ENCODE measurements around the gene EFCAB6.

The EFCAB6 gene

DNA sequence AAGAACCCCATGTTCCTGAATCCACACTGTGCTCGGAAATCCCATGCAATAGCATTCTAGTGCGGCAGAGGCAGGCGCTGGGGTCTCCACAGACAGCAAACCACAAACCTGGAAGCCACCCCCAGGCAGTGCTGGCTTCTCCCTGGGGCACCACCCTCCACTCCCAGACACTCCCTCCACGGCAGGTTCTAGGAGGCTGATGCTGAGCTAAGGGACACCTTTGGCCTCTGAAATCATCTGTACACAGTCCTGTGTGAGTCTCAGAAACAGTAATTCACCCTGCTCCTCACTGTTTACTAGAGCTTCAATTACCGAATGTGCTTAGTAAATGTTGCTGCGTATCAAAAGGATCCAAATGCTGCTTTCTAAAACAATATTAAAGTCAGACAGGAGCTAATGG is 129.3 kb downstream of the EFCAB6 start:
- Histone ChIP-seq H3K36me3 (ENCODE audit: insufficient read depth, low read length) (no peaks in the 10 kb centered on the region), H3K4me1 (ENCODE audit: insufficient read depth, low read length) (no peaks in the 10 kb centered on the region), H3K4me3 (ENCODE audit: low read depth in 1 of 2, low read length in 2 of 2) (no peak overlapping the region), H4K20me1 (ENCODE audit: insufficient read depth, low read length) (no peaks in the 10 kb centered on the region; the same call in 1 of the 2 replicates), H2AFZ (ENCODE audit: low read depth, low read length) (no peak overlapping the region), H3K9me3 (ENCODE audit: insufficient read depth, low read length, severe bottlenecking) (no peaks in the 10 kb centered on the region), H3K4me2 (ENCODE audit: insufficient read depth, low read length) (no peak overlapping the region), H3K27me3 (ENCODE audit: insufficient read depth, low read length, poor library complexity) (peaks cover 18% of the 10 kb centered on the region), H3K79me2 (ENCODE audit: insufficient read depth, low read length) (no peaks in the 10 kb centered on the region), H3K9ac (ENCODE audit: low read depth, low read length) (no peak overlapping the region), H3K27ac (ENCODE audit: low read length) (no peak overlapping the region)
- DNase-seq (no peak), ATAC-seq (ENCODE audit: insufficient read depth, low read depth) (no peak)
- no peak for TF ChIP-seq EZH2 (IDR thresholded peaks at IDR 0.05; ENCODE audit: borderline replicate concordance, low read depth, low read length, severe bottlenecking)
- TF ChIP-seq, protein P1, sequence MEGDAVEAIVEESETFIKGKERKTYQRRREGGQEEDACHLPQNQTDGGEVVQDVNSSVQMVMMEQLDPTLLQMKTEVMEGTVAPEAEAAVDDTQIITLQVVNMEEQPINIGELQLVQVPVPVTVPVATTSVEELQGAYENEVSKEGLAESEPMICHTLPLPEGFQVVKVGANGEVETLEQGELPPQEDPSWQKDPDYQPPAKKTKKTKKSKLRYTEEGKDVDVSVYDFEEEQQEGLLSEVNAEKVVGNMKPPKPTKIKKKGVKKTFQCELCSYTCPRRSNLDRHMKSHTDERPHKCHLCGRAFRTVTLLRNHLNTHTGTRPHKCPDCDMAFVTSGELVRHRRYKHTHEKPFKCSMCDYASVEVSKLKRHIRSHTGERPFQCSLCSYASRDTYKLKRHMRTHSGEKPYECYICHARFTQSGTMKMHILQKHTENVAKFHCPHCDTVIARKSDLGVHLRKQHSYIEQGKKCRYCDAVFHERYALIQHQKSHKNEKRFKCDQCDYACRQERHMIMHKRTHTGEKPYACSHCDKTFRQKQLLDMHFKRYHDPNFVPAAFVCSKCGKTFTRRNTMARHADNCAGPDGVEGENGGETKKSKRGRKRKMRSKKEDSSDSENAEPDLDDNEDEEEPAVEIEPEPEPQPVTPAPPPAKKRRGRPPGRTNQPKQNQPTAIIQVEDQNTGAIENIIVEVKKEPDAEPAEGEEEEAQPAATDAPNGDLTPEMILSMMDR (IDR thresholded peaks at IDR 0.05; ENCODE audit: borderline replicate concordance, extremely low read depth, low read length, poor library complexity, severe bottlenecking), result no peak

DNA sequence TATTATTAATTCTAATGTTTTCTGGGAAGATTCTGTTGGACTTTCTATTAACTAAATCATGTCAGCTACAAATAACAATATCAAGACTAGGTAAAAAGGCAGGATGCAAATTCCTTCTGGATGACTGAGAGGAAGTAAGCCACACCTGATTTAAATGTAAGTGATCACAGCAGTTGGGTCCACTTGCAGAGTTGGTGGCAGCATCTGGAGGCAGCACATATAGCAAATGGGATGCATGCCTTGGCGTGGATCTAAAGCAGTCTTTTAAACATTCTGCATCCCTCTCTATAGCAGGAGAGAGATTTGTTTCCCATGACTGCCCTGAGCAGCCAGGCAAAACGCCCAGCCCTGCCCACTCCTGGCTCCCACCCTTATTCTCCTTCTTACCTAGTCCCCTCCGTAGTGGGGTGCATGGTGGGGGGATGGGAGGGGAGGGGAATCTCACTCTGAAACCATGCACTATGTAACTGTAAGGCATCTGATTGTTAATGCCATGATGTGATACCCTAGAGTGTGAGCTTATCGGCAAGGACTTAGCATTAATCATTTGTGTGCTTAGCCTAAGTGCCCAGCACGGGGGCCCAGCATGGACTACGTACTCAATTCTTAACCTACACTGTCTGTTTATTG is 130.3 kb downstream of the EFCAB6 start:
- H3K27ac ChIP-seq (ENCODE audit: low read length), result no peak overlapping the region
- H3K4me3 ChIP-seq (ENCODE audit: low read depth in 1 of 2, low read length in 2 of 2), result no peak overlapping the region
- no peaks in the 10 kb centered on the region for H3K9me3 ChIP-seq (ENCODE audit: insufficient read depth, low read length, severe bottlenecking)
- no peaks in the 10 kb centered on the region; the same call in 1 of the 2 replicates for H4K20me1 ChIP-seq (ENCODE audit: insufficient read depth, low read length)
- DNase-seq (no peak), ATAC-seq (ENCODE audit: insufficient read depth, low read depth) (no peak)
- no peak for TF ChIP-seq EZH2 (IDR thresholded peaks at IDR 0.05; ENCODE audit: borderline replicate concordance, low read depth, low read length, severe bottlenecking)
- TF ChIP-seq, protein P1 (IDR thresholded peaks at IDR 0.05; ENCODE audit: borderline replicate concordance, extremely low read depth, low read length, poor library complexity, severe bottlenecking), result no peak
- no peak overlapping the region for H2AFZ ChIP-seq (ENCODE audit: low read depth, low read length)
- H3K4me2 ChIP-seq (ENCODE audit: insufficient read depth, low read length), result no peak overlapping the region
- H3K27me3 ChIP-seq (ENCODE audit: insufficient read depth, low read length, poor library complexity), result peaks cover 16% of the 10 kb centered on the region
- H3K4me1 ChIP-seq (ENCODE audit: insufficient read depth, low read length), result no peaks in the 10 kb centered on the region
- H3K36me3 ChIP-seq (ENCODE audit: insufficient read depth, low read length), result no peaks in the 10 kb centered on the region
- no peaks in the 10 kb centered on the region for H3K79me2 ChIP-seq (ENCODE audit: insufficient read depth, low read length)
- no peak overlapping the region for H3K9ac ChIP-seq (ENCODE audit: low read depth, low read length)

DNA sequence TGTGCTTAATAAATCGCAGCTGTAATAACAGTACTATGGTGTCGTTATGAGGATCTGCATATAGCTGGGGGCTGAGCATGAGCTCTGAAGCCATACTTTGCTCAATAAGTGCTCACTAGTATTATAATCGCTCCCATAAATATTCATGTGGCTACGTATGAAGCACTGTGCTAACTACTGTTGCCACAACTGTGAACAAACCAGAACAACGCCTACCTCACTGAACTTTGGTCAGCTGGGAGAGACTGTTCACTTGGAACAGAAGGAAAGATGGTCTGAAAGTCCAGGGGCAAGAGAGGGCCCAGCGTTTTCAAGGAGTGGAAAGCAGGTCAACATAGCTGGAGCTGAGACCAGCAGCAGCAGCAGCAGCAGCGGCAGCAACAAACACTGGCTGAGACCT is 141.6 kb downstream of the EFCAB6 start:
- Histone ChIP-seq H3K36me3 (ENCODE audit: insufficient read depth, low read length) (no peaks in the 10 kb centered on the region), H3K27me3 (ENCODE audit: insufficient read depth, low read length, poor library complexity) (peaks cover 4% of the 10 kb centered on the region), H3K4me2 (ENCODE audit: insufficient read depth, low read length) (no peak overlapping the region), H3K27ac (ENCODE audit: low read length) (no peak overlapping the region), H3K9ac (ENCODE audit: low read depth, low read length) (no peak overlapping the region), H2AFZ (ENCODE audit: low read depth, low read length) (no peak overlapping the region), H3K4me3 (ENCODE audit: low read depth in 1 of 2, low read length in 2 of 2) (no peak overlapping the region), H3K4me1 (ENCODE audit: insufficient read depth, low read length) (no peaks in the 10 kb centered on the region), H3K9me3 (ENCODE audit: insufficient read depth, low read length, severe bottlenecking) (no peaks in the 10 kb centered on the region), H4K20me1 (ENCODE audit: insufficient read depth, low read length) (no peaks in the 10 kb centered on the region), H3K79me2 (ENCODE audit: insufficient read depth, low read length) (no peaks in the 10 kb centered on the region)
- DNase-seq (no peak), ATAC-seq (ENCODE audit: insufficient read depth, low read depth) (no peak)
- no peak for TF ChIP-seq EZH2 (IDR thresholded peaks at IDR 0.05; ENCODE audit: borderline replicate concordance, low read depth, low read length, severe bottlenecking)
- TF ChIP-seq, protein P1 (IDR thresholded peaks at IDR 0.05; ENCODE audit: borderline replicate concordance, extremely low read depth, low read length, poor library complexity, severe bottlenecking), result no peak
